Measurements from ENCODE around the gene TAOK3.
"Not testable (repeated sequence)": the region's sequence is repeated elsewhere in the genome, so short reads cannot be mapped to it uniquely, and the experiment has no call there.

Gene TAOK3

GRCh38 chr12:118373616-118374015 is 909 bp upstream of the TAOK3 start:
- DNase-seq (ENCODE audit: low spot score): no peak

GRCh38 chr12:118371321-118372282 is 1.1 kb downstream of the TAOK3 start:
- peak; percentile 52 for DNase-seq (ENCODE audit: low spot score)

GRCh38 chr12:118370601-118371000 is 2.1 kb downstream of the TAOK3 start:
- DNase-seq (ENCODE audit: low spot score): no peak

GRCh38 chr12:118368821-118369220 is 3.9 kb downstream of the TAOK3 start:
- DNase-seq (ENCODE audit: low spot score): no peak

- no peak for DNase-seq (ENCODE audit: low spot score)
Measured at GRCh38 chr12:118361889-118362288, 10.8 kb downstream of the TAOK3 start.

GRCh38 chr12:118361092-118361404 is 11.7 kb downstream of the TAOK3 start:
- DNase-seq (ENCODE audit: low spot score): no peak

- DNase-seq (ENCODE audit: low spot score): no peak
Measured at GRCh38 chr12:118359541-118359915, 13.2 kb downstream of the TAOK3 start.

- DNase-seq (ENCODE audit: low spot score): no peak
Measured at GRCh38 chr12:118358612-118359540, 13.8 kb downstream of the TAOK3 start.

GRCh38 chr12:118358008-118358359 is 14.7 kb downstream of the TAOK3 start:
- DNase-seq (ENCODE audit: low spot score): no peak

- DNase-seq (ENCODE audit: low spot score): no peak
Measured at GRCh38 chr12:118357257-118358007, 15.3 kb downstream of the TAOK3 start.

GRCh38 chr12:118356809-118357256 is 15.9 kb downstream of the TAOK3 start:
- DNase-seq (ENCODE audit: low spot score): no peak

GRCh38 chr12:118355843-118356242 is 16.9 kb downstream of the TAOK3 start:
- DNase-seq (ENCODE audit: low spot score): no peak

- DNase-seq (ENCODE audit: low spot score): no peak
Measured at GRCh38 chr12:118354903-118355302, 17.8 kb downstream of the TAOK3 start.

- not testable (repeated sequence) for DNase-seq (ENCODE audit: low spot score)
Measured at GRCh38 chr12:118354503-118354902, 18.2 kb downstream of the TAOK3 start.

GRCh38 chr12:118353721-118354120 is 19.0 kb downstream of the TAOK3 start:
- DNase-seq (ENCODE audit: low spot score): no peak

- no peak for DNase-seq (ENCODE audit: low spot score)
Measured at GRCh38 chr12:118350908-118351559, 21.7 kb downstream of the TAOK3 start.

- DNase-seq (ENCODE audit: low spot score): no peak
Measured at GRCh38 chr12:118347916-118348315, 24.8 kb downstream of the TAOK3 start.

GRCh38 chr12:118346895-118347294 is 25.8 kb downstream of the TAOK3 start:
- DNase-seq (ENCODE audit: low spot score): no peak

GRCh38 chr12:118345355-118345754 is 27.4 kb downstream of the TAOK3 start:
- DNase-seq (ENCODE audit: low spot score): no peak

- no peak for DNase-seq (ENCODE audit: low spot score)
Measured at GRCh38 chr12:118344829-118345228, 27.9 kb downstream of the TAOK3 start.

GRCh38 chr12:118342090-118342489 is 30.6 kb downstream of the TAOK3 start:
- DNase-seq (ENCODE audit: low spot score): no peak

All from D341Med (cell line).